Measurements from ENCODE around the gene RADX.

GRCh38 chrX:106707771-106708454, 96.1 kb downstream of the RADX start:
- no peak for TF ChIP-seq POLR2AphosphoS5 (IDR thresholded peaks at IDR 0.05)
- TF ChIP-seq CTCF (IDR thresholded peaks at IDR 0.05) = no peak
- no peak for TF ChIP-seq POLR2A (IDR thresholded peaks at IDR 0.05)
- no peak for TF ChIP-seq EP300 (IDR thresholded peaks at IDR 0.05)

Data from suprapubic skin (tissue), 4 donors.